ENCODE data around the gene XRRA1.

- TF ChIP-seq POLR2A (IDR thresholded peaks at IDR 0.05; ENCODE audit: low read length) (no peak), GATA1 (IDR thresholded peaks at IDR 0.05; ENCODE audit: low read depth, low read length) (no peak)
These were observed 6.7 kb downstream of the XRRA1 start for GRCh38 chr11:74942073-74942759.
